ENCODE measurements around the gene ITPKB. TPM values are rescaled to one million over a fixed set of nuclear protein-coding genes. Genes with fewer than 3 reads are reported as not detected.

The ITPKB gene
- total RNA-seq, 1 donor from 2014 or later, result 44.1 TPM

DNA sequence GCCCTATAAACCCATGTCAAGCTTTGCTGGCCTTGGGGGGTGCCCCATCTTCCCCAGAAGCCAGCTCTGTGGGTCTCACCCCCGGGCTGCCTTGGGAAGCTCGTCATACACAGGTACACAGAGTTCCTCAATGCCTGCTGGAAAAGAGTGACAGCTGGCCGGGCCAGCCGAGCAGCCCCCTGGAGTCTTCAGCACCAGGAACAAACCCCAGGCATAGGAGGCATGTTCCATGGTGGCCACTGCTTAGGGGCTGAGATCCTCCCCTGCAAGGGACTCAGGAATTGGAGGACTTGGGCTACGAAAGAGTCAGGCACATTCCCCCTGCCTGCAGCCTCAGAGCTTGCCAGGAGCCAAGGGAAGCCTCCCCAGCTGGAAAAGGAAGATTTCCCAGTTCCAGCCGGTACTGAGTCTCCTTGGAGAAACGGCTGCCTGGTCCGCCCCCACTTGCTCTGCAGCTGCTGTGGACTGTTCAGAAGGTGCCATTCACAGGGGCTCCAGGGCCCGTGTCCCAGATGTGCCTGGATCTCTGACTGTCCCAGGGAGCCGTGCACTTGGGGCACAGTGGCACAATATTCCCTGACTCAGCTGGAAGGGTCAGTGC lies 101.0 kb downstream of the ITPKB start:
- ATAC-seq, result no peak
- no peaks in the 10 kb centered on the region for H3K27me3 ChIP-seq
- peak; percentile 51 for DNase-seq
- H3K4me3 ChIP-seq, result no peak overlapping the region
- H3K4me1 ChIP-seq, result peaks cover 12% of the 10 kb centered on the region
- TF ChIP-seq, protein P1, sequence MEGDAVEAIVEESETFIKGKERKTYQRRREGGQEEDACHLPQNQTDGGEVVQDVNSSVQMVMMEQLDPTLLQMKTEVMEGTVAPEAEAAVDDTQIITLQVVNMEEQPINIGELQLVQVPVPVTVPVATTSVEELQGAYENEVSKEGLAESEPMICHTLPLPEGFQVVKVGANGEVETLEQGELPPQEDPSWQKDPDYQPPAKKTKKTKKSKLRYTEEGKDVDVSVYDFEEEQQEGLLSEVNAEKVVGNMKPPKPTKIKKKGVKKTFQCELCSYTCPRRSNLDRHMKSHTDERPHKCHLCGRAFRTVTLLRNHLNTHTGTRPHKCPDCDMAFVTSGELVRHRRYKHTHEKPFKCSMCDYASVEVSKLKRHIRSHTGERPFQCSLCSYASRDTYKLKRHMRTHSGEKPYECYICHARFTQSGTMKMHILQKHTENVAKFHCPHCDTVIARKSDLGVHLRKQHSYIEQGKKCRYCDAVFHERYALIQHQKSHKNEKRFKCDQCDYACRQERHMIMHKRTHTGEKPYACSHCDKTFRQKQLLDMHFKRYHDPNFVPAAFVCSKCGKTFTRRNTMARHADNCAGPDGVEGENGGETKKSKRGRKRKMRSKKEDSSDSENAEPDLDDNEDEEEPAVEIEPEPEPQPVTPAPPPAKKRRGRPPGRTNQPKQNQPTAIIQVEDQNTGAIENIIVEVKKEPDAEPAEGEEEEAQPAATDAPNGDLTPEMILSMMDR (IDR thresholded peaks at IDR 0.05), result no peak
- H3K36me3 ChIP-seq, result peaks cover 68% of the 10 kb centered on the region
- no peak overlapping the region for H3K27ac ChIP-seq
- intact Hi-C loops (cut with DNase I), result loop anchor here (5.0 to 10.0 kb wide), 2 partner anchors 97 to 189 kb away; partner anchors contain the start of gene ITPKB
- no peaks in the 10 kb centered on the region for H3K9me3 ChIP-seq

DNA sequence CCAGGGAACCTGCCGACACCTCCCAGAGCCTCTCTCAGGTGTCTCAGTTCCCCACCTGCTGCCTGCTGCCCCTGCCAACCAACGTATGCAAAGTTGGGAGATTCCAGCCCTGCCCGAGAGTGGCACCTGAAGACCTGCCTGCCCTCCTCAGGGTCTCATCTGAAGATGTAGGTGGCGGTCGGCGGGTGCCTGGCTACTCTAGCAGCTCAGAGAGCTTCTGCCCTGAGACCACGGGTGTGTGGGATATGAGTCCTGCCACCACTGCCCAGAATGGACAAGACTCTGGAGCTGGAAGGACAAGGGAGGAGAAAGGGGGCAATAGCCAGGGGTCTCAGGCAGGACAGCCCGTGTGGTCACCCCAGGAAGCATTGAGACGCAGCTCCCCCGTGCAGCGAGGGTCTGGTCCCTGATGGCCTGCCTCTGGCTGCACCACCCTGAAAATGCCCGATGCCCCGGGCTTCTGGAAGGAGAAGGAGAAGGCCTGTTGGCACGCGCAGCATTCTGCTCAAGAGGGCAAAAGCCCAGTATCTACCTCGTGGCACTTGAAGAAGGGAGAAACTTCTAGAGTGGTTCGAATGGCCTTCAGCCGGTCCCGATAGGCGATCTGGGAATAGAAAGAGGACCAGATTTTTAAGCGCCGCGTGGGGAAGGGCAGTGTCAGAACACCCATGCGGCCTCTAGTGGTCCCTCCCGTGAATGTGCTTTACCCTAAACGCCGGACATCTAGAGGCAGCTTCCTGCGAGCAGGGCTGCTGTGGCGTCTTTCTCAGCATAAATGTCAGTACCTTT lies 101.7 kb downstream of the ITPKB start:
- no peaks in the 10 kb centered on the region for H3K9me3 ChIP-seq
- ATAC-seq (no peak), DNase-seq (peak; percentile 54)
- no peak overlapping the region for H3K27ac ChIP-seq
- peaks cover 67% of the 10 kb centered on the region for H3K36me3 ChIP-seq
- H3K4me1 ChIP-seq, result peaks cover 12% of the 10 kb centered on the region
- TF ChIP-seq, protein P1 (IDR thresholded peaks at IDR 0.05), result peak; percentile 36
- no peak overlapping the region for H3K4me3 ChIP-seq
- H3K27me3 ChIP-seq, result no peaks in the 10 kb centered on the region
- intact Hi-C loops (cut with DNase I), result loop anchor here (5.0 to 10.0 kb wide), 2 partner anchors 97 to 190 kb away; partner anchors contain the start of gene ITPKB

DNA sequence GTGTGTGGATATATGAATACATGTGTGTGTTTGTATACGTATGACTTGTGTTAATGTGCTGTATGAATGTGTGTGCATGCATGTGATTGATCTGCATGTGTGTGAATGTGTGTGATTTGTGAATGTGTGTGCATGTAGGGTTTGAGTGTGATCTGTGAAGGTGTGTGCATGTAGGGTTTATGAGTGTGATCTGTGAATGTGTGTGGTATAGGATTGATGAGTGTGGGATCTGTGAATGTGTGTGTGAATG lies 102.3 kb downstream of the ITPKB start:
- Histone ChIP-seq H3K4me3 (no peak overlapping the region), H3K36me3 (peaks cover 66% of the 10 kb centered on the region), H3K9me3 (no peaks in the 10 kb centered on the region), H3K27me3 (no peaks in the 10 kb centered on the region), H3K4me1 (peaks cover 12% of the 10 kb centered on the region), H3K27ac (no peak overlapping the region)
- no peak for ATAC-seq
- TF ChIP-seq, protein P1 (IDR thresholded peaks at IDR 0.05), result no peak
- DNase-seq, result no peak
- intact Hi-C loops (cut with DNase I), result loop anchor here (5.0 to 10.0 kb wide), 2 partner anchors 98 to 191 kb away; partner anchors contain the start of gene ITPKB

DNA sequence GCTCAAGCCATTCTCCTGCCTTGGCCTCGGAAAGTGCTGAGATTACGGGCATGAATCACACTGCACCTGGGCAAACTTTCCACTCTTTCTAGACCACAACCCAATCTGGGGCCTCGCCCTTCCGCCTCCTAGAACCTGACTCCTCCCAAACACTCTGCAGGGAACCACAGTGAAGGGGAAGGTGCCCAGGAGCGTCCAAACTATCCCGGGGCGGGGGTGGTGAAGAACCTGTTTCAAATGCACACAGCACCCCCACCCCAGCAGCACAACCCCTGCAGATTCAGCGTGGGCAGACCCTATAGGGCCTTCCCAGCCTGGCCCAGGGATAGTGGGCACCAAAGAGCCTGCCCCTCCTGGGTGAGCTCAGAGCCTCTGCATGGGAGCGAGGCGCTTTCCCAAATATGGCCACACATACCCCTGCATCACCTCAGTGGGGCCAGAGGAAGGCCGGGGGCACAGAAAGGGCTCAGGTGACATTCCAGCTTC lies 103.6 kb downstream of the ITPKB start:
- intact Hi-C loops (cut with DNase I), result loop anchor here (5.0 to 10.0 kb wide), 2 partner anchors 99 to 192 kb away; partner anchors contain the start of gene ITPKB
- Histone ChIP-seq H3K4me1 (peaks cover 12% of the 10 kb centered on the region), H3K36me3 (peaks cover 57% of the 10 kb centered on the region), H3K27me3 (no peaks in the 10 kb centered on the region), H3K9me3 (no peaks in the 10 kb centered on the region), H3K4me3 (no peak overlapping the region), H3K27ac (no peak overlapping the region)
- TF ChIP-seq, protein P1 (IDR thresholded peaks at IDR 0.05), result no peak
- ATAC-seq (no peak), DNase-seq (peak; percentile 53)

DNA sequence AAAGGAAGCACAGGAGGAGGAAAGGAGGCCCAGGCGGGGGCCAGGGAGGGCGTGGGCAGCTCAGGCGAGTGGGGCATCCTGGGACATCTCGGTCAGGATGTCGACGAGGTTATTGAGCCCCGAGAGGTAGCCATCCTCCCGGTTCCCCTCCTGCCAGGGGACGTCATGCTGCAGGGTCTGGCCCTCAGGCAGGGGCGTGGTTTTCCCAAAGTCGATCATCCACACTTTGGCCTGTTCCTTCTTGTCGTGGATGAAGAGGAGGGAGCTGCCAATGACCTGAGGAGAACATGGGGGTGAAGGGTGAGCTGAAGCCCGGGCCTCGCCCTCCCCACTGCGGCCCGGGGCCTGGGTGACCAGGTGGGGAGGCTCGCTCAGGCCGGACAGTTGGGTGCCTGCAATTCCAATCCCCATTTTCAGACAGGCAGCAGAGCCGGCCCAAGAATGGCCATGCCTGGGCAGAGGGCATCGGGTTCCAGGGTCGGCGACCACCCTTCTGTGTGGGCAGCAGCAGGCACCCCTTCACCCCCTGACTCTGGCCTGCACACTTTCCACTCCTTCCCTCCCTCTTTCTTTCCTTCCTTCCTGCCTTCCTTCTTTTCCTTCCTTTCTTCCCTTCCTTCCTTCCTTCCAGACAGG lies 104.4 kb downstream of the ITPKB start:
- intact Hi-C loops (cut with DNase I), result loop anchor here (5.0 to 10.0 kb wide), 2 partner anchors 100 to 193 kb away; partner anchors contain the start of gene ITPKB

More for the DNA sequence above, 104.4 kb downstream of the ITPKB start:
- Histone ChIP-seq H3K4me1 (peaks cover 12% of the 10 kb centered on the region), H3K4me3 (no peak overlapping the region), H3K9me3 (no peaks in the 10 kb centered on the region), H3K27ac (no peak overlapping the region), H3K27me3 (no peaks in the 10 kb centered on the region), H3K36me3 (peaks cover 50% of the 10 kb centered on the region)
- ATAC-seq, result no peak
- DNase-seq, result peak; percentile 61
- TF ChIP-seq, protein P1 (IDR thresholded peaks at IDR 0.05), result no peak
